Measurements from ENCODE around the gene COQ8B.

DNA sequence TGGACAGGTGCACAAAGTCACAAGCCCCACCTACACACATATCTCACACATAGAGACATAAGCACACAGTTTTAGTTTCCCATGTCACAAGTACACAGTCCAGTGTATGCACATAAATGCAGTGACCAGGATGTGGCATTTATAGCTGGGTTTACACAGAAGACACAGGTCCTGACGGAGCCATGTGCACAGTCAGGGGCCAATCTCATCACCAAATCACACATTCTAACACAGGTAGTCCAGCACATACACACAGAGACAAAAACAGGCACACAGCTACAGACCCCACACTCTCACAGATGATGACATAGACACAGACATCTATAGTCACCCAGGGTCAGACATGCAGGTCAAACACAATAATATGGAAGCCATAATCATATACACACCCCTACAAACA is 28.4 kb downstream of the COQ8B start:
- TF ChIP-seq, protein P1, sequence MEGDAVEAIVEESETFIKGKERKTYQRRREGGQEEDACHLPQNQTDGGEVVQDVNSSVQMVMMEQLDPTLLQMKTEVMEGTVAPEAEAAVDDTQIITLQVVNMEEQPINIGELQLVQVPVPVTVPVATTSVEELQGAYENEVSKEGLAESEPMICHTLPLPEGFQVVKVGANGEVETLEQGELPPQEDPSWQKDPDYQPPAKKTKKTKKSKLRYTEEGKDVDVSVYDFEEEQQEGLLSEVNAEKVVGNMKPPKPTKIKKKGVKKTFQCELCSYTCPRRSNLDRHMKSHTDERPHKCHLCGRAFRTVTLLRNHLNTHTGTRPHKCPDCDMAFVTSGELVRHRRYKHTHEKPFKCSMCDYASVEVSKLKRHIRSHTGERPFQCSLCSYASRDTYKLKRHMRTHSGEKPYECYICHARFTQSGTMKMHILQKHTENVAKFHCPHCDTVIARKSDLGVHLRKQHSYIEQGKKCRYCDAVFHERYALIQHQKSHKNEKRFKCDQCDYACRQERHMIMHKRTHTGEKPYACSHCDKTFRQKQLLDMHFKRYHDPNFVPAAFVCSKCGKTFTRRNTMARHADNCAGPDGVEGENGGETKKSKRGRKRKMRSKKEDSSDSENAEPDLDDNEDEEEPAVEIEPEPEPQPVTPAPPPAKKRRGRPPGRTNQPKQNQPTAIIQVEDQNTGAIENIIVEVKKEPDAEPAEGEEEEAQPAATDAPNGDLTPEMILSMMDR (IDR thresholded peaks at IDR 0.05; ENCODE audit: low read depth, low read length, poor library complexity, severe bottlenecking), result no peak
- TF ChIP-seq EZH2phosphoT487 (IDR thresholded peaks at IDR 0.05; ENCODE audit: borderline replicate concordance, low read length), result no peak

Data from DOHH2 (cell line).